Kidney tubule cell (primary cell): Measurements from ENCODE around the gene HPS3.
"Not testable (repeated sequence)": the region's sequence is repeated elsewhere in the genome, so short reads cannot be mapped to it uniquely, and the experiment has no call there.

Source experiments
- DNase-seq: peaks from one replicate; pipeline ENCODE4 v3.0.0-alpha.2; 2018; ENCODE audit warnings: low spot score

HPS3 gene

DNA sequence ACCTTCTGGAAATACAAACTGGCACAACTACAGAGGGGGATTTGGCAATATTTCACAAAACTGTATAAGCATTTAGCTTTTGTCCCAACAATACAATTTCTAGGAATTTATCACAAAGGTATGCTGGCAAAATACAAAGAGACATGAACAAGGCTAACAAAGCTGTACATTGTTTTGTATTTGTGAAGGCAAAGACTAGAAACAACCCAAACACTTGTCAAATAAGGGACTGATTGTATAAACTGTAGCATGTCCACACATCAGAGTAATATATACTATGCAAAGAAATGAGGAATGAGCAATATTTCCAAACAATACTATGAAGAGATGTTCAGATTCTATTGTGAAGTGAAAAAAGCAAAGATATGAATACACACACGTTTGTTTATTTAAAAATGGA, 65.8 kb downstream of the HPS3 start:
- no peak for DNase-seq

DNA sequence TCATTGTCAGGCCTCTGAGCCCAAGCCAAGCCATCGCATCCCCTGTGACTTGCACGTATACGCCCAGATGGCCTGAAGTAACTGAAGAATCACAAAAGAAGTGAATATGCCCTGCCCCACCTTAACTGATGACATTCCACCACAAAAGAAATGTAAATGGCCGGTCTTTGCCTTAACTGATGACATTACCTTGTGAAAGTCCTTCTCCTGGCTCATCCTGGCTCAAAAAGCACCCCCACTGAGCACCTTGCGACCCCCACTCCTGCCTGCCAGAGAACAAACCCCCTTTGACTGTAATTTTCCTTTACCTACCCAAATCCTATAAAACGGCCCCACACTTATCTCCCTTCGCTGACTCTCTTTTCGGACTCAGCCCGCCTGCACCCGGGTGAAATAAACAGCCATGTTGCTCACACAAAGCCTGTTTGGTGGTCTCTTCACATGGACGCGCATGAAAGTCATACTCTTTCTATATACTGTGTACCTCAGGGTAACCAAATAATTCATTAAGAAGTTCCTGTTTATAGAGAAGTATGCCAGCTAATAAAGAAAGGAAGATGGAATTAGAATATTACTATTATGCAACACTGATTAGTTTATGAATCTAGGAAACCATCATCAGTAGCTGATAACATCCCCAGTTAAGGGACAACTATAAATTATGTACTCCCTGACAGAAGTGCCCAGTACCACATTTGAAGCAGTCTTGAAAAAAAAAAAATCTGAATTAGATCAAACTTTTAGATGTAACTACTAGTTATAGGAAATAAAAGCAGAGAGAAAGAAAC, 67.6 kb downstream of the HPS3 start:
- not testable (repeated sequence) for DNase-seq

DNA sequence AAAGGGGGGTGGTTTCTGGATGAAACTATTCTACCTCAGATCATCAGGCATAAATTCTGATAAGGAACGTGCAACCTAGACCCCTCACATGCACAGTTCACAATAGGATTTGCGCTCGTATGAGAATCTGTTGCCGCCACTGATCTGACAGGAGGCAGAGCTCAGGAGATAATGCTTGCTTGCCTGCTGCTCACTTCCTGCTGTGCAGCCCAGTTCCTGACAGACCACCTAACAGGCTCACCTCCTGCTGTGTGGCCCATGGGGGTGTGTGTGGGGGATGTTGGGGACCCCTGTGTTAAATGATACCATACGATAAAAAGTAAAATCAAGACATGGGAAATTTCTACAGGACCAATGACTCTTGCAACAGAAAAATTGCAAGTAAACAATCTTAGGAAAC, 68.2 kb downstream of the HPS3 start:
- DNase-seq = no peak

DNA sequence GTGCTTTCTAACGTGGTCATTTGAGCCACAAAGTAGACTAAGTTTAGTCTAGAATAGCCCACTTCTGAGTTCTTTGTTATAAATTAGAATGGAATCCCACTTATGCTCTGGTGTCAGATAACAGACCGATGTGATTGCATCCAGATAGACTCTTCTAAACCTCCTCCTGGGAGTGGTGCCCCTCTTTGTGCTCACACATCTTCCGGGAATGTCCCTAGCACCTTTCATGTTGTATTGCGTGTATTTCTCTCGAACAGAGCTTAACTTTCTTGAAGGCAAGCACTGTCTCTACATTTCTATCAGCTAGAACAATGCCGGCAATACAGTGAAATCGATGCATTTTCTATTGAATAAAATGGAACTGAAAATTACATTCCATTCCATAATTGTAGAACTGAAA, 69.2 kb downstream of the HPS3 start:
- no peak for DNase-seq

DNA sequence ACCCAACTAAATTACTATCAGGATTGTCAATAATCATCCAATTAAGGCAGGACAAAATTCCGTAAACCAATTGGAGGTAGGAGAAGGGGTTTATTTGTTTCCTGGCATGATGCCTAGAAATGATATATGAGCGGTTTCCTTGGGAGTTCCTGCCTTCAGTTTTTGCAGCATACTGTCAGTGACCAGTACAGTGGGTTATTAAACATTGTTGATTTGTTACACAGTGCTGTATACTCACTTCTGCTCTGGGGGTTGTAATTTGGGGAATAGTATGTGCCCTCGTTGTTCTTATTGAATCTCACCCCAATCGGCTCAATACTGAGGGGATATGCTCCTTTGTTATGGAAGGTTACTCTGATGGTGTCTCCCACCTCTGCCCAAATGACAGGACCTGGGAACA, 70.0 kb downstream of the HPS3 start:
- no peak for DNase-seq

DNA sequence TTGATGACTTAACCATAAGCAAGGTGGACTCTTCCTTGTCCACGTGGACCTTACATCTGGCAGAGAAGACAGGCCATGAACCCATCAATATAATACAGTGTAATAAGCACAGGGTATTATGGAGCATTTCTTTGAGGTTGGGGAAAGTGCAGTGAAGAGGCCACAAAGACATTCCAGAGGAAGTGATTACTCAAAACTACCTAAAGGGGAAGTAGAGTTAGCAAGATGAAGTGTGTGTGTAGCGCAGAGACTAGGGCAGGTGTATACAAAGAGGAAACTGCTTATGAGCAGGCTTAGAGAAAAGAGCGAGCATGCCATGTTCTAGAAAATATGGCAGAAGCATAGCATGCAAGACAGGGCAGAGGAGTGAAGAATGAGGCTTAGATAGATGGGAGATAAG, 74.3 kb downstream of the HPS3 start:
- DNase-seq = no peak

DNA sequence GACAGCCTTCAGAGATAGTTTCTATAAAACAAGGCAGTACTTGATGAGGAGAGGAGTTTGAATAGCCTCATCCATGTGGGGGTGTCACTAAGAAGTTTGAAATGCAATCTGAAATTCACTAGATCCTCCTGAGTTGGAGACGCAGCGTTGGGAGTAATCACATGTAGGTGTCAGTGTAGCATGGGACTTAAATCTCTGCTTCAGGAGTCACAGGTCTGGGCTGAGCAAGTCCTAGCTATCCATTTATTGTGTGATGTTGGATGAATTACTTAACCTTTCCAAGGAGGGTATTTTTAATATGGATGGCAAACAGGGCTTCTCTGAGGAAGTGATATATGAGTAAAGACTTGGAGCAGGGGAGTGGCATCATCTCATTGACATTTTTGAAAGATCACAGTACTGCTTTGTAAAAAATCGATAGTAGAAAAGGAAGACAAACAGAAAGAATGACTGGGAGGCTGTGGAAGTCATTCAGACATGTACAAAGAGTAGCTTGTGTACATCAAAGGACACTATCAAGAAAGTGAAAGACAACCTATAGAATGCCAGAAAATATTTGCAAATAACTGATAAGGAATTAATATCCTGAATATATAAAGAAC, 75.1 kb downstream of the HPS3 start:
- DNase-seq = no peak

DNA sequence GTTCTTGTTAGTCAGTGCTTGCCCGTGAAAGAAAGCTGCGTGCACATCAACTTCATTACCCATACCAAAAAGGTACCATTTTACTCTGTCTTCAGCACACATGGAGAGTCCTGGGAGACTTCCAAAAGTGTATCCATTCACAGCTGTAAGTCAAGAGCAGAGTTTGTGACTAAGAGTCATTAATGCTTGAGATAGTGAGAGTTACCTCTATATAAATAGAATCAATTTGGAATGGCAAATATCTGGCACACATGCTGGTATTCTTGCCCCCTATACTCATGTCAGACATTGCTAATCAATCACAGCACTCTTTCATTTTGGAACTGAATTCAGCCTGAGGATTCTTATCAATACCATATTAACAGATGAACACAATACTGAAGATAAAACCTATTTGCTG, 78.0 kb downstream of the HPS3 start:
- no peak for DNase-seq

DNA sequence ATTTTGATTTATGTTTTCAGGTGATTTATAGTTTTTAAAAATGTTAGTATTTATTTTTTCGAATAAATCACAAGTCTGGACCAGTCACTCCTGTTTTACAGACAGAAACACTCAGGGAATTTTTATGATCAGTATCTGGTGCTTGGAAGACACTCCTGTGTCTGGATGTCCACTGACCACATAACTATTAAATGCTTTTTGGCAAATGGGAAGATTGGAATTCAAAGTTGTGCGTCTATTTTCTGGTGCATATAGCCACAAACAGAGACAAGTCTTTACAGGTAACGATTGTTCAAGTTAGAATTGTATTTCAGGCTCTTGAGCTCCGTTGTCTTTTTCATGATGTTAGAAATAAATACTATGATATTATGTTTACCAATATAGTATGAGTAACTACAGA, 80.0 kb downstream of the HPS3 start:
- no peak for DNase-seq

DNA sequence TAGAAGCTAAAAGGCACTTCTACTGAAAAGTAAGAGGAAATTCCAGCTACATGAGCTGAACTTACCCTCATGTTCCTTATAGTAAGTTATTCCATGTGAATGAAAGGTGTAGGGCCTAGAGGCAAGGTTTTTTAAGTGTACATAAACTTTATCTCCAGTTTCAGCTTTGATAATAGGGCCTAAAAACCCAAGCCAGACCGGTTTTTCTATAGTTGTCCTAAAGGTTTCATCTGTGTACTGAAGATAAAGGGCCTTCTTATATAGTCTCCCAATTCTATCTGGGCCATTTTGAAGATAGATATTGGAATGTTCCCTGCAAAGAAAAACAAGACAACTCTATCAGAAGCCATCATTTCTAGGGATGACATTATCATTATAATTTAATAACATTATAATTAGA, 82.9 kb downstream of the HPS3 start:
- DNase-seq = no peak

DNA sequence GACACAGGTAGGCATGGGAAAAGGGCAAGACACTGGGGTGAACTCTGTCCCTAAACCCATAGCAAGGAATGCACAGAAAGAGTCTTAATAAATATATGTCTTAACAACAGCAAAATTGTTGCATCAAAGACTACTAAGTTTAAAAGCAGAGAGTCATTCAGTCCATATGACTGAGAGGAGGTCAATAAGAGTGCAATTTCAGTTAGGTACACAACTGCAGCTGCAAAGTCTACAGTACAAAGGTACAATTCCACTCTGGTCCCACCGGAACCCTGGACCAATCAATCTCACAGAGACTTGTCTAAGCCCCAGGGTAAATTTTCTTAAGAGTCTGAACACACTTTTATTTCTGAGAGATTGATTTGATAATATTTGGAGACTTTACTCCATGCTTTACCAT, 85.3 kb downstream of the HPS3 start:
- DNase-seq = no peak

DNA sequence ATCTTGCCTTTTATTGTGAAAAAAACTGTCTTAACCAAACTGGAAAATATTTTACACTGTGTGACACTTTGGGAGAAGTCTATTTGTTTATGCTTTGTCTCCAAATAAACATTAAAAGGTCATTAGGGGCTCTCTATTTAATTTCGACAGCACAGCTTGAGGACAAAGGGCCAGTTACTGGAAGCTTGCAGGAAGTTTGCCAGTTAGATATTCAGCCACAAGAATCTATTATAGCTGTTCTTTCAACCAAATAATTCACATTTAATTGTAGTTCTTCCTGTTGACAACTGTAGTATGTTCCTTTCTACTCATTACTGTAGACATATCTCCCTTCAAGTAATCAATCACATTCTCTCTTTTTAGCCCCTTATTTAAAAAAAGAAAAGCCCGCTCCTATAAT, 86.1 kb downstream of the HPS3 start:
- DNase-seq = no peak

DNA sequence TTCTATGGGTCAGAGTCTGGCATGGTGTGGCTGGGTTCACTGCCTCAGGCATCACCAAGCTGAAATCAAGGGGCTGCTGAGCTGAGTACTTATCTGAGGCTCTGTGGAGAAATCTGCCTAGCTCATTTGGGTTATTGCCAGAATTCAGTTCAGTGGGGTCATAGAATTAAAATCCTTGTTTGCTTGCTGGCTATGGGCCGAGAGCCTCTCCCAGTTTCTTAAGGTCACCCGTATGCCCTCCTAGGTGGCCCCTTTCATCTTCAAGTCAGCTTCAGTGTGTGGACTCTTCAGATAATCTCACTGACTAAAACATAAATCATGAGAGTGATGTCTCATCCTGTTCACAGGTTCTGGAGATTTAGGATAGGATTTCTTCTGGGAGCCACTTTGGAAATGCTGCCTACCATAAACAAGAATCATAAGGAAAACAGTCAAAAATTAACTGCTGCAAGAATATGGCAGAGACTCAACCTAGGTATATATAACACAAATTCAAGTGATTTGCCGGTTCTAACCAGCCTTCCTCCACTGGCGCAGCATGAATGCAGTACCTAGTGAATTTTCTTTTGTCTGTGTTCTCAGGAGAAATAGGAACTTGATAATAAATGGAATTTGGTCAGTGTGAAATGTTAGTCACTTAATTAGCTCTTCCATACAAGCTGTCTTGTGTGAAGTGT, 86.9 kb downstream of the HPS3 start:
- no peak for DNase-seq

DNA sequence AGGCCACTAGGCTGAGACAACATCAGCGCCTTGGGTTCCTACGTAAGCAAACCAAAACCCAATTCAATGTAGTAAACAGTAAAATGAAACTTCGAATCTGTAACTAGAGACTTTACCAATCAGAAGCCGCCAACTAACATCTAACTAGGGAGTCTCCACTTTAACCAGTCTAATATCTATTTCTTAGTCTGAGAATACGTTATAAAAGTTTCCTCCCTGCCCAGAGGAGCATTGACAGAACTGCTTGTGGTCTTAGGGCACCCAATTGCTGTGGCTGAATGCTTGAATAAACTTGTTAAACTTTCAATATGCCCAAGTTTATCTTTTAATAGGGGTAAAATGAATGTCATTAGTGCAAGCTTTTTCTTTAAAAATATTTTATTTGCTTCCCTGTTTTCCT, 87.9 kb downstream of the HPS3 start:
- no peak for DNase-seq

DNA sequence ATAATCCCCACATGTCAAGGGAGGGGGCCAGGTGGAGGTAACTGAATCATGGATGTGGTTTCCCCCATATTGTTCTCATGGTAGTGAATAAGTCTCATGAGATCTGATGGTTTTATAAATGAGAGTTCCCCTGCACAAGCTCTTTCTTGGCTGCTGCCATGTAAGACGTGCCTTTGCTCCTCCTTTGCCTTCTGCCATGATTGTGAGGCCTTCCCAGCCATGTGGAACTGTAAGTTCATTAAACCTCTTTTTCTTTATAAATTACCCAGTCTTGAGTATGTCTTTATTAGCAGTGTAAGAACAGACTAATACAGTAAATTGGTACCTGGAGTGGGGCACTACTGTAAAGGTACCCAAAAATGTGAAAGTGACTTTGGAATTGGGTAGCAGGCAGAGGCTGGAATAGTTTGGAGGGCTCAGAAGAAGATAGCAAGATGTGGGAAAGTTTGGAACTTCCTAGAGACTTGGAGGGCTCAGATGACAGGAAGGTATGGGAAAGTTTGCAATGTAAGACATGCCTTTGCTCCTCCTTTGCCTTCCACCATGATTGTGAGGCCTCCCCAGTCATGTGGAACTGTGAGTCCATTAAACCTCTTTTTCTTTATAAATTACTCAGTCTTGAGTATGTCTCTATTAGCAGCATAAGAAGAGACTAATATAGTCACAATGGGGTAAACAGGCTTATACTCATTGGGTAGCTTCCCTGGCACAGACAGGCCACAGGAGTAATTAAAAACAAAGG, 90.1 kb downstream of the HPS3 start:
- DNase-seq = not testable (repeated sequence)

DNA sequence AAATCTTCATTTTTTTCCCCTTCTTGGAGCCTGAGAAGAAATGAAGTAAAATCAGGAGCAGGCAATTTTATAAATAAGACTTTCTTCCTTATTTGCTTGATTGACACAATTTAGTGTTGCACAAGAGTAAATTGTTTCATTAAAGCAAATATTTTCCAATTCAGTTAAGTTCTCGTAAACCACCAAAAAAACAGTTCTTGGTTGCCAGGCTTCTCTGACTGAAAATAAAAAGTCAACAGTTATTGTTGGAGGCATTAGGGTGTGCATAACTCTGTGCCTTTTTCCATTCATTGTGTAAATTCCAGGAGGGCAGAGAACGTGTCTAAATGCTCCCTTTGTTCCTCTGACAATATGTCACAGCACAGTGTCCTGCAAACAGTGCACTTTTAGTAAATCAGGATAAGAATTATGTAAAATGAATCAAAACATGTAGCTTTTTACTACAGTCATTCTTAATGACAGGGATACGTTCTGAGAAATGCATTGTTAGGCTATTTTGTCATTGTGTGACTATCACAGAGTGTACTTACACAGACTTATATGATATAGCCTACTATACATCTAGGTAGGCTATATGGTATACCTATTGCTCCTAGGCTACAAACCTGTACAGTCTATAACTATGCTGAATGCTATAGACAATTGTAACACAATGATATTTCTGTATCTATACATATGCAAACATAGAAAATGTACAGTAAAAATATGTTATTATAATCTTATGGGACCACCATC, 92.5 kb downstream of the HPS3 start, which contains the start of gene CP:
CP (minus strand) TSS at position 47 of the 735 bp plus-strand sequence; CDS start at position 10, 37 bp downstream.
- peak; percentile 57 for DNase-seq
